T-cell (primary cell): ENCODE data around the gene SIRPA. TPM values are rescaled to one million over a fixed set of nuclear protein-coding genes. Genes with fewer than 3 reads are reported as not detected.

Experiments
- ATAC-seq, 4 experiments: fragments of 200-7000 bp in 3 of 4; fragments of 150-1000 bp in 1 of 4; cut with Tn5 transposase; replicated peaks in 1 of 4; 1 replicate in 3 of 4; 2 replicates in 1 of 4; pipeline ENCODE4 v1.10.0; 2021; ENCODE audit warnings: moderate library complexity in 3 of 4, mild to moderate bottlenecking in 2 of 4, moderate number of reproducible peaks in 1 of 4
- CTCF ChIA-PET, 2 donors: fragments of 300-600 bp; sonication (Branson Sonifier 250); formaldehyde crosslinking; loops; one replicate each; lab custom pipeline; 2022; ENCODE audit warnings: antibody characterized with exemption in 2 of 2; lab: Charles Lee
- POLR2A ChIA-PET, 2 donors: fragments of 300-600 bp; sonication (Branson Sonifier 250); formaldehyde crosslinking; loops; one replicate each; lab custom pipeline; 2022; ENCODE audit warnings: antibody characterized with exemption in 2 of 2; lab: Charles Lee
- DNase-seq, 35 experiments: peaks; one replicate each; pipeline versions ENCODE4 v3.0.0 to v3.0.0-alpha.2; 2013 to 2023
- H3K27ac ChIP-seq: one replicate; pipeline ENCODE4 v1.5.1; 2013; ENCODE audit warnings: low read length
- H3K27me3 ChIP-seq, 2 experiments: replicated peaks in 1 of 2; 1 replicate in 1 of 2; 2 replicates in 1 of 2; pipeline versions ENCODE4 v1.6.1 to v1.7.0; 2013; ENCODE audit warnings: low read length in 1 of 2, mixed read lengths in 1 of 2; ENCODE audit not compliant: control insufficient read depth in 2 of 2, insufficient read depth in 2 of 2; ENCODE audit errors: extremely low read depth in 1 of 2
- H3K36me3 ChIP-seq, 2 donors: 1 replicate in 1 of 2; 2 replicates in 1 of 2; pipeline versions ENCODE4 v1.6.1 to v1.7.0; 2013; ENCODE audit warnings: low read length in 1 of 2; ENCODE audit not compliant: control insufficient read depth in 2 of 2, insufficient read depth in 1 of 2; ENCODE audit errors: extremely low read depth in 1 of 2
- H3K4me1 ChIP-seq, 2 experiments: 1 replicate in 1 of 2; 2 replicates in 1 of 2; pipeline versions ENCODE4 v1.6.1 to v1.7.0; 2013; ENCODE audit warnings: low read length in 2 of 2, mixed read lengths in 1 of 2; ENCODE audit not compliant: insufficient read depth in 2 of 2, control insufficient read depth in 1 of 2; ENCODE audit errors: extremely low read depth in 1 of 2
- H3K4me3 ChIP-seq, 2 donors: 1 replicate in 1 of 2; 2 replicates in 1 of 2; pipeline versions ENCODE4 v1.5.1 to v1.7.0; 2013; ENCODE audit warnings: mild to moderate bottlenecking in 2 of 2, low read length in 1 of 2, moderate library complexity in 1 of 2; ENCODE audit not compliant: control insufficient read depth in 1 of 2; ENCODE audit errors: extremely low read depth in 1 of 2
- H3K9me3 ChIP-seq: 2 replicates; pipeline ENCODE4 v1.7.0; 2013
- H3K27ac Mint-ChIP-seq, 2 donors: one replicate each; pipeline ENCODE4 v1.8.0; 2020 to 2021; ENCODE audit warnings: mild to moderate bottlenecking in 2 of 2, mixed read lengths in 2 of 2
- H3K27me3 Mint-ChIP-seq, 2 donors: one replicate each; pipeline ENCODE4 v1.8.0; 2021 to 2022; ENCODE audit warnings: mixed read lengths in 2 of 2
- H3K36me3 Mint-ChIP-seq: one replicate; pipeline ENCODE4 v1.8.0; 2021; ENCODE audit warnings: mixed read lengths
- H3K4me1 Mint-ChIP-seq, 3 donors: one replicate each; pipeline ENCODE4 v1.8.0; 2020 to 2022; ENCODE audit warnings: mixed read lengths in 3 of 3, mild to moderate bottlenecking in 1 of 3
- H3K4me3 Mint-ChIP-seq, 3 donors: one replicate each; pipeline ENCODE4 v1.8.0; 2020 to 2022; ENCODE audit warnings: mild to moderate bottlenecking in 3 of 3, mixed read lengths in 3 of 3, moderate library complexity in 3 of 3
- H3K9me3 Mint-ChIP-seq, 3 donors: one replicate each; pipeline ENCODE4 v1.8.0; 2020 to 2022; ENCODE audit warnings: mixed read lengths in 3 of 3
- WGBS: methylation state at CpG from one replicate; pipeline ENCODE4 v1.1.5; 2013; ENCODE audit warnings: missing lambda C conversion rate; ENCODE audit not compliant: insufficient coverage; 5-methylcytosine and 5-hydroxymethylcytosine counted together
- total RNA-seq, 35 experiments: library from RNA in 6 of 35; stranded (reverse) in 6 of 35; fragments of 120-200 nt in 1 of 35; gene quantifications; one replicate each; pipeline versions ENCODE4 v1.2.1 to v1.2.4 and lab custom pipeline; 2013 to 2026

Gene SIRPA
- total RNA-seq, 5 donors from 2014 or later (not counting 1 experiment from before 2014, with no cell fraction given): 0.15 to 0.72 (median 0.50) TPM; not detected in 1

DNA sequence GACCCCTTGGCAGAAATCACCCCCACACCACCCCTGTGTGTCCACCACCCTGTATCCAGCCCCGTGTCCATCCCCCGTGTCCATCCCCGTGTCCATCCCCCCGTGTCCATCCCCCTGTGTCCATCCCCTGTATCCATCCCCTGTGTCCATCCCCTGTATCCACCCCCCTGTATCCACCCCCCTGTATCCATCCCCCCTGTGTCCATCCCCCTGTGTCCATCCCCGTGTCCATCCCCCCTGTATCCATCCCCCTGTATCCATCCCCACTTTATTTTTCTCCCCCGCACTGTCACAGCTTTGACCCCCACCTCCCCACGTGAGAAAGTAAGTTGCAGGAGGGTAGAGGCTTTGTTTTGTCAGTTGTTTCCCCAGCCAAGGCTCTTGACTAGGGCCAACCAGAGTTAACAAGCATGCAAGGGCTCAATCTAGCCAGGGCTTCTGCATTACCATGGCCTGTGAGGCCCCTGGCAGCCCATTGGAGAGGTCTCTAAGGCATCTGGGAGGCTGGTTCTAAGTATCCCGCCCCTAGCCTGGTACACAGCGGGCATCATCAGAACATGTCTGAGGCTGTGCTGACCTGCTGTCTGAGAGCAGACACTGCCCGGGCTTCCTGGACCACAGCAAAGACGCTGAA, 18.1 kb upstream of the SIRPA start:
- no peaks in the 10 kb centered on the region for H3K36me3 ChIP-seq
- peaks cover 0 to 14% of the 10 kb centered on the region in 2 experiments for H3K27me3 ChIP-seq
- Mint-ChIP-seq H3K4me1 (peaks cover 0 to 1% (median 0%) of the 10 kb centered on the region in 3 donors), H3K9me3 (peaks cover 0 to 4% (median 0%) of the 10 kb centered on the region in 3 donors), H3K27ac (no peak overlapping the region), H3K36me3 (no peaks in the 10 kb centered on the region), H3K4me3 (no peak overlapping the region), H3K27me3 (peaks cover 0 to 9% of the 10 kb centered on the region in 2 donors)
- H3K4me3 ChIP-seq: no peak overlapping the region
- ATAC-seq (no peak), DNase-seq (peak in 1 of 35 experiments; percentile 29)
- H3K27ac ChIP-seq: no peak overlapping the region
- POLR2A ChIA-PET: no interaction called here
- H3K9me3 ChIP-seq: no peaks in the 10 kb centered on the region
- WGBS: 79% methylated on average over 3 of the region's 11 CpGs
- no peaks in the 10 kb centered on the region for H3K4me1 ChIP-seq
- CTCF ChIA-PET: no interaction called here

- Mint-ChIP-seq H3K4me1 (peaks cover 0 to 3% (median 1%) of the 10 kb centered on the region in 3 donors), H3K9me3 (peaks cover 0 to 2% (median 0%) of the 10 kb centered on the region in 3 donors), H3K36me3 (no peaks in the 10 kb centered on the region), H3K27ac (no peak overlapping the region), H3K4me3 (no peak overlapping the region), H3K27me3 (peaks cover 0 to 9% of the 10 kb centered on the region in 2 donors)
- WGBS: 67% methylated on average over 14 of the region's 14 CpGs
- Histone ChIP-seq H3K4me3 (no peak overlapping the region), H3K27ac (no peak overlapping the region), H3K27me3 (peaks cover 0 to 9% of the 10 kb centered on the region in 2 experiments), H3K9me3 (no peaks in the 10 kb centered on the region), H3K36me3 (no peaks in the 10 kb centered on the region), H3K4me1 (no peaks in the 10 kb centered on the region)
- CTCF ChIA-PET: no interaction called here
- POLR2A ChIA-PET: no interaction called here
- ATAC-seq (no peak), DNase-seq (no peak)
Measured at GRCh38 chr20:1877609-1878200, 17.5 kb upstream of the SIRPA start.

GRCh38 chr20:1879369-1879768, 15.8 kb upstream of the SIRPA start:
- no peaks in the 10 kb centered on the region for H3K36me3 Mint-ChIP-seq
- Histone ChIP-seq H3K27ac (no peak overlapping the region), H3K4me3 (no peak overlapping the region), H3K4me1 (peaks cover 0 to 6% of the 10 kb centered on the region in 2 experiments), H3K9me3 (no peaks in the 10 kb centered on the region), H3K36me3 (no peaks in the 10 kb centered on the region), H3K27me3 (peaks cover 0 to 10% of the 10 kb centered on the region in 2 experiments)
- H3K27me3 Mint-ChIP-seq: peaks cover 5 to 14% of the 10 kb centered on the region in 2 donors
- no peak overlapping the region for H3K4me3 Mint-ChIP-seq
- ATAC-seq (no peak), DNase-seq (no peak)
- whole genome bisulfite sequencing: 83% methylated on average over 5 of the region's 9 CpGs
- ChIA-PET CTCF (no interaction called here), POLR2A (no interaction called here)
- no peak overlapping the region for H3K27ac Mint-ChIP-seq
- peaks cover 9 to 17% (median 10%) of the 10 kb centered on the region in 3 donors for H3K4me1 Mint-ChIP-seq
- H3K9me3 Mint-ChIP-seq: no peaks in the 10 kb centered on the region

DNA sequence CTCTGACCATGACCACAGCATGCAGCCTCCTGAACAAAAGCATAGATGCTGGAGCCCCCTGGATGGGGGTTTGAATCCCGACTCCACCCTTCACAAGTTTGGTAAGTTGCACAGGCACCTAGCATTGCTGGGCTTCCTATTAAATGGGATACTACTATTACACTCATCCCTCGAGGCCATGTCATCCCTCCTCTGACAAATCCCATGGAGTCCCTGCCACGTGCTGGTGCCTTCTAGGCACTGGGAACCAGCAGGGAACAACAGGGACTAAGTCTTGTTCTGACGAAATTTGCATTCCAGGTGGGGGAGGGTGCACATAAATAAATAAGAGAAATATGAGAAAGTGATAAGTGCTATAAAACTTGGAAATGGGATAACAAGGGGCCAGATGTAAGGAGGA, 15.3 kb upstream of the SIRPA start:
- CTCF ChIA-PET: no interaction called here
- H3K4me1 Mint-ChIP-seq: peaks cover 9 to 17% (median 10%) of the 10 kb centered on the region in 3 donors
- no peaks in the 10 kb centered on the region for H3K9me3 Mint-ChIP-seq
- no peak overlapping the region for H3K4me3 Mint-ChIP-seq
- peaks cover 0 to 10% of the 10 kb centered on the region in 2 experiments for H3K27me3 ChIP-seq
- H3K36me3 ChIP-seq: no peaks in the 10 kb centered on the region
- peaks cover 5 to 18% of the 10 kb centered on the region in 2 donors for H3K27me3 Mint-ChIP-seq
- DNase-seq (no peak), ATAC-seq (no peak)
- H3K4me3 ChIP-seq: no peak overlapping the region
- no peaks in the 10 kb centered on the region for H3K36me3 Mint-ChIP-seq
- no peak overlapping the region for H3K27ac Mint-ChIP-seq
- H3K4me1 ChIP-seq: peaks cover 0 to 6% of the 10 kb centered on the region in 2 experiments
- no peaks in the 10 kb centered on the region for H3K9me3 ChIP-seq
- 41% methylated on average over 2 of the region's 4 CpGs for WGBS
- no peak overlapping the region for H3K27ac ChIP-seq
- POLR2A ChIA-PET: no interaction called here

DNA sequence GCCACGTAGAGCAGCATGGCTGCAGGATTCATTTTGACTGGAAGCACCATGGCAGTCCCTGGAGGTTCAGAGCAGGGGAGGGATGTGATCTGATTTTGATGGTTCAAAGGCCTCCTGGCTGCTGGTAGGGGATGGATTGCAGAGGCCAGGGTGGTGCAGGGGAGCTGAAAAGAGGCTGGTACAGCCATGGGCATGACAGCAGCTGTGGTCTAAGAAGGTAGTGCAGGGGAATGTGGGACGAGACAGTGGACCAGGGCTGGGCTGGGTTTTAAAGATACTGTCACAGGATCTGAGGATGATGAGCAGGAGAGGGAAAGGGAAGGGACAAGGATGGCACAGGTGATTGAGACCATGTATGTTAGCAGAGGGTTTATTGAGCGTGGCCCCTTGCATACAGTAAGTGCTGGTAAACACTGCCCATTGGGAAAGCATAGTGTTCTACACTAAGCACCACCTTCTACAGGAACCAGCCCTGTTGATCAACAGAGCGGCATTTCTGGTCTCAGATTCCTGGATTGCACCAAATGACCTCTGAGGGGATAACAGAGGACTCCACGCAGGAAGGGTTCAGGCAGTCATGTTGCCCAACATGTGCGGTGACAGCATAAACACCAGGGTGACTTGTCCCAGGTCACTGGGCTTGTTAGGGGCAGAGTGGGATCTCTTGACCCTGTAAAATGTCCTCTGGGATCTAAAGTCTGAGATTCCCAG, 14.5 kb upstream of the SIRPA start:
- ChIA-PET POLR2A (no interaction called here), CTCF (no interaction called here)
- H3K9me3 Mint-ChIP-seq: no peaks in the 10 kb centered on the region
- no peak for ATAC-seq
- Histone ChIP-seq H3K4me3 (no peak overlapping the region), H3K36me3 (no peaks in the 10 kb centered on the region), H3K9me3 (no peaks in the 10 kb centered on the region), H3K27ac (no peak overlapping the region), H3K27me3 (peaks cover 0 to 10% of the 10 kb centered on the region in 2 experiments), H3K4me1 (peaks cover 0 to 6% of the 10 kb centered on the region in 2 experiments)
- 77% methylated on average over 5 of the region's 6 CpGs for WGBS
- H3K4me1 Mint-ChIP-seq: peaks cover 9 to 17% (median 10%) of the 10 kb centered on the region in 3 donors
- no peak overlapping the region for H3K4me3 Mint-ChIP-seq
- peaks cover 5 to 18% of the 10 kb centered on the region in 2 donors for H3K27me3 Mint-ChIP-seq
- no peaks in the 10 kb centered on the region for H3K36me3 Mint-ChIP-seq
- DNase-seq: no peak
- H3K27ac Mint-ChIP-seq: no peak overlapping the region

DNA sequence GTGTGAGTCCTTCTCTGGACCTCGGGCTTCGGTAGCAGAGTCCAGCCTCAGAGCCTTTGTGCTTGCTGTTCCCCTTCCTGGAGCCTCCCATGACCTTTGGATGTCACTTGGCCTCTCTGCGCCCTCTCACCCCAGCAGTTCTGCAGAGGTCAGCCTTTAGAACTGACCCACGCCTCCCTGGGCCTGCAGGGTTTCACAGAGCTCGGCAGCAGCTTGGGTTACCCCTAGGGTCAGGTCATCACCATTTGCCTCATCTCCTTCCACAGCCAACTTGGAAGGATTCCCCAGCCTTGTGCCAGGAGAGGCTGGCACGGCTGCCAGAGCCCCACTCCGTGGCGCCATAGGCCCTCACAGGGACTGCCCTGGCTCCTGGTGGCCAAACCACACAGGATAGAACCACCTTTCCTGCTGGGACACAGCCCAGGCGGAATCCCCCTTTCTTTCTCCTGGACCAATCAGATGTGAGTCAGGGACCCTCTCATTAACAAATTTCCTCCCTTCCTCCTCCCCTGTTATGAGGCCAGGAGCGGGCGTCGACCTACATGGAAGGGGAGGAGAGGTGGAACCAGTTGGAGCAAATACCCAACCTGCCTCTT, 13.9 kb upstream of the SIRPA start:
- H3K4me3 ChIP-seq: no peak overlapping the region
- Mint-ChIP-seq H3K9me3 (no peaks in the 10 kb centered on the region), H3K27ac (no peak overlapping the region), H3K4me3 (no peak overlapping the region), H3K27me3 (peaks cover 5 to 21% of the 10 kb centered on the region in 2 donors), H3K4me1 (peaks cover 9 to 17% (median 10%) of the 10 kb centered on the region in 3 donors), H3K36me3 (no peaks in the 10 kb centered on the region)
- POLR2A ChIA-PET: no interaction called here
- ATAC-seq (no peak), DNase-seq (no peak)
- peaks cover 0 to 6% of the 10 kb centered on the region in 2 experiments for H3K4me1 ChIP-seq
- H3K9me3 ChIP-seq: no peaks in the 10 kb centered on the region
- 63% methylated on average over 8 of the region's 12 CpGs for WGBS
- no peak overlapping the region for H3K27ac ChIP-seq
- peaks cover 0 to 9% of the 10 kb centered on the region in 2 experiments for H3K27me3 ChIP-seq
- H3K36me3 ChIP-seq: no peaks in the 10 kb centered on the region
- CTCF ChIA-PET: no interaction called here
